ENCODE data around the gene TRAFD1. TPM values are rescaled to one million over a fixed set of nuclear protein-coding genes. Genes with fewer than 3 reads are reported as not detected.

TRAFD1 gene
- total and polyA plus RNA-seq, 9 of the 15 experiments (the other 6 are each of a cell fraction or from before 2014, with no cell fraction given), result 41.3 to 85.5 (median 54.5) TPM

DNA sequence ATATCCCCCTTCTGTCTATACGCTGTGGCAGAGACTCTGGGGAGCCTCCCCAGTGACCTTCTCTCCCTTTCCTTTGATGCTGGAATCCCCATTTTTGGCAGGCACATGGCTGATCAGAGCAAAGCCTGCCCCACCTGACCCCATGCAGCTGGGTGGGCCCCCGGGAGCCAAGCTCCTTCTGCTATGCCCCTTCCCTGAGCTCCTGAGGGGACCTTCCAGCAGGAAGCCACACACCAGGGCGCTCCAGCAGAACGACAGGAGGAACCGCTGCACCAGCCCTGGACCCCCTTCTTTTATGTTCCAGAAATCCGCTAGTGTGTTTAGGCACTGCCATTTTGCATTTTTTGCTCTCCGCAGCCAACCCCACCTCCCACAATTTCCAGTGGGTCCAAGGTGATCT is 44.6 kb downstream of the TRAFD1 start:
- no peak for DNase-seq (ENCODE audit: extremely low read depth in 1 of 4, low spot score in 3 of 4)
- WGBS (ENCODE audit: insufficient coverage, low coverage, missing lambda C conversion rate), result 97% methylated on average over 4 of the region's 7 CpGs
- Histone ChIP-seq H3K9ac (ENCODE audit: insufficient read depth in 1 of 2, low read depth in 2 of 2, low read length in 2 of 2) (no peak overlapping the region), H3K36me3 (ENCODE audit: control insufficient read depth, insufficient read depth, low read length) (peaks cover 25% of the 10 kb centered on the region), H3K4me2 (ENCODE audit: insufficient read depth, low read length) (no peak overlapping the region), H3K27me3 (ENCODE audit: control insufficient read depth in 2 of 2, insufficient read depth in 2 of 2, low read length in 2 of 2) (no peaks in the 10 kb centered on the region), H3K9me1 (ENCODE audit: control insufficient read depth, insufficient read depth, low read length) (no peaks in the 10 kb centered on the region), H4K20me1 (replicated peaks; ENCODE audit: control insufficient read depth, insufficient read depth, low read length) (no peaks in the 10 kb centered on the region), H3K79me2 (ENCODE audit: control insufficient read depth, insufficient read depth, low read length) (no peaks in the 10 kb centered on the region), H3K27ac (ENCODE audit: extremely low read depth, low read depth, low read length) (no peak overlapping the region), H2AFZ (ENCODE audit: low read depth, low read length) (no peak overlapping the region; the same call in 1 of the 2 replicates), H3K4me1 (replicated peaks in 1 of 2; ENCODE audit: control insufficient read depth in 2 of 2, insufficient read depth in 2 of 2, low read length in 2 of 2) (peaks cover 0 to 25% of the 10 kb centered on the region in 2 experiments; a peak in 2 of 5 replicates), H3K4me3 (no peak overlapping the region), H3K9me3 (replicated peaks; ENCODE audit: control insufficient read depth, insufficient read depth, low read depth, low read length) (no peaks in the 10 kb centered on the region)
- FAIRE-seq, result no peak
- POLR2A ChIA-PET, result interaction anchor here (0.7 kb wide), 1 partner anchor 19 kb away, joined by 3 read pairs; no protein-coding TSS in a partner anchor
- TF ChIP-seq SPI1 (IDR thresholded peaks at IDR 0.05; ENCODE audit: borderline replicate concordance, low read depth, low read length), result no peak
- no peak for TF ChIP-seq ZNF583 (CRISPR knock-in tag; IDR thresholded peaks at IDR 0.05)
- no peak for TF ChIP-seq MCM5 (IDR thresholded peaks at IDR 0.05; ENCODE audit: low read depth)
- no TSS peak for BruUV-seq (replicated peaks)
- ATAC-seq, result no peak
- CTCF ChIA-PET (ENCODE audit: low intra/inter-chr PET ratio), result no interaction called here
- intact Hi-C loops (cut with micrococcal nuclease) (loop anchor here (2.0 kb wide), 1 partner anchor 61 kb away; the partner anchor contains the start of gene NAA25), in situ Hi-C loops (cut with MboI) (no loop called here)

DNA sequence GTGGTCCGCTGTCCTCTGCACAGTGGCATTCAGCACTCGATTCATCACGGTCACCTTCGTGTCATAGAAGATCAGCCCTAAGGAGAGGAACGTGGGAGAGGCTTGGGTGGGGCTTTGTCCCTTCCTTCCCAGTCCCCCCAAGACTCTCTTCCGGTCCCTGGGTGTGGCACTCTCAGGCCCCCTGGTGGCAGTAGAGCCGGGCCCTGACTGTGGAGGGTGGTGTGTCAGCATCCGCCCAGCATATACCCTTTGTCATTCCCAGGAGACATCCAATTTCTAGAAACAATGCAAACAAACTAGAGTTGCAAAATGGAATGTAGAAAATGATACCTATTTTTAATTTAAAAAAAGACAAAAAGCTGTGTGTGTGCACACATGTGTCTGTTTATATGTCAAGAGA is 45.0 kb downstream of the TRAFD1 start:
- no peak overlapping the region for H3K27ac ChIP-seq (ENCODE audit: extremely low read depth, low read depth, low read length)
- peak; percentile 72 to 84 (median 78) for DNase-seq (ENCODE audit: extremely low read depth in 1 of 4, low spot score in 3 of 4)
- BruUV-seq (replicated peaks), result no TSS peak
- ATAC-seq, result peak; percentile 96
- POLR2A ChIA-PET, result no interaction called here
- no peak overlapping the region for H3K4me2 ChIP-seq (ENCODE audit: insufficient read depth, low read length)
- CTCF ChIA-PET (ENCODE audit: low intra/inter-chr PET ratio), result no interaction called here
- intact Hi-C loops (cut with micrococcal nuclease) (loop anchor here (2.0 kb wide), 1 partner anchor 62 kb away; the partner anchor contains the start of gene NAA25), in situ Hi-C loops (cut with MboI) (no loop called here)
- no peaks in the 10 kb centered on the region for H4K20me1 ChIP-seq (replicated peaks; ENCODE audit: control insufficient read depth, insufficient read depth, low read length)
- peak; percentile 51 for FAIRE-seq
- no peak overlapping the region for H3K4me3 ChIP-seq
- no peaks in the 10 kb centered on the region for H3K79me2 ChIP-seq (ENCODE audit: control insufficient read depth, insufficient read depth, low read length)
- H3K36me3 ChIP-seq (ENCODE audit: control insufficient read depth, insufficient read depth, low read length), result peaks cover 29% of the 10 kb centered on the region
- no peaks in the 10 kb centered on the region for H3K27me3 ChIP-seq (ENCODE audit: control insufficient read depth in 2 of 2, insufficient read depth in 2 of 2, low read length in 2 of 2)
- no peaks in the 10 kb centered on the region for H3K9me1 ChIP-seq (ENCODE audit: control insufficient read depth, insufficient read depth, low read length)
- peaks cover 0 to 25% of the 10 kb centered on the region in 2 experiments; a peak in 2 of 5 replicates for H3K4me1 ChIP-seq (replicated peaks in 1 of 2; ENCODE audit: control insufficient read depth in 2 of 2, insufficient read depth in 2 of 2, low read length in 2 of 2)
- H2AFZ ChIP-seq (ENCODE audit: low read depth, low read length), result no peak overlapping the region; the same call in 1 of the 2 replicates
- no peaks in the 10 kb centered on the region for H3K9me3 ChIP-seq (replicated peaks; ENCODE audit: control insufficient read depth, insufficient read depth, low read depth, low read length)
- H3K9ac ChIP-seq (ENCODE audit: insufficient read depth in 1 of 2, low read depth in 2 of 2, low read length in 2 of 2), result no peak overlapping the region
- 46% methylated on average over 7 of the region's 8 CpGs for WGBS (ENCODE audit: insufficient coverage, low coverage, missing lambda C conversion rate)
- TF ChIP-seq GABPB1 (CRISPR knock-in tag; IDR thresholded peaks at IDR 0.05) (peak; percentile 37; the same call in 1 of the 2 replicates), RBBP5 (IDR thresholded peaks at IDR 0.05; ENCODE audit: borderline replicate concordance, insufficient read depth, low read length, poor library complexity, severe bottlenecking) (no peak), ZNF717 (CRISPR knock-in tag; IDR thresholded peaks at IDR 0.05) (no peak), SRSF9 (IDR thresholded peaks at IDR 0.05; ENCODE audit: borderline replicate concordance, low read depth, low read length) (no peak), EZH2 (IDR thresholded peaks at IDR 0.05; ENCODE audit: borderline replicate concordance, low read depth, low read length) (no peak), TOE1 (IDR thresholded peaks at IDR 0.05; ENCODE audit: borderline replicate concordance) (no peak), TOE1 (CRISPR knock-in tag; IDR thresholded peaks at IDR 0.05; ENCODE audit: borderline replicate concordance, low read depth) (no peak), PYGO2 (tag; IDR thresholded peaks at IDR 0.05) (no peak), FOXK1 (CRISPR knock-in tag; IDR thresholded peaks at IDR 0.05; ENCODE audit: borderline replicate concordance) (no peak)
- TF ChIP-seq, protein P1, sequence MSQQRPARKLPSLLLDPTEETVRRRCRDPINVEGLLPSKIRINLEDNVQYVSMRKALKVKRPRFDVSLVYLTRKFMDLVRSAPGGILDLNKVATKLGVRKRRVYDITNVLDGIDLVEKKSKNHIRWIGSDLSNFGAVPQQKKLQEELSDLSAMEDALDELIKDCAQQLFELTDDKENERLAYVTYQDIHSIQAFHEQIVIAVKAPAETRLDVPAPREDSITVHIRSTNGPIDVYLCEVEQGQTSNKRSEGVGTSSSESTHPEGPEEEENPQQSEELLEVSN (IDR thresholded peaks at IDR 0.05; ENCODE audit: borderline replicate concordance in 1 of 2, extremely low read depth in 1 of 2, insufficient read depth in 1 of 2, insufficient read length in 1 of 2, low read depth in 1 of 2, low read length in 1 of 2, poor library complexity in 1 of 2, severe bottlenecking in 1 of 2), result peak in 1 of 2 experiments; percentile 43
